NCI-H774 (cell line): ENCODE data around the gene KLHL34.

ENCODE experiments used
- DNase-seq: peaks from one replicate; lab custom pipeline; 2025; lab: John Stamatoyannopoulos, UW

The KLHL34 gene

GRCh38 chrX:21656587-21657317, 1.4 kb downstream of the KLHL34 start:
- no peak for DNase-seq

DNA sequence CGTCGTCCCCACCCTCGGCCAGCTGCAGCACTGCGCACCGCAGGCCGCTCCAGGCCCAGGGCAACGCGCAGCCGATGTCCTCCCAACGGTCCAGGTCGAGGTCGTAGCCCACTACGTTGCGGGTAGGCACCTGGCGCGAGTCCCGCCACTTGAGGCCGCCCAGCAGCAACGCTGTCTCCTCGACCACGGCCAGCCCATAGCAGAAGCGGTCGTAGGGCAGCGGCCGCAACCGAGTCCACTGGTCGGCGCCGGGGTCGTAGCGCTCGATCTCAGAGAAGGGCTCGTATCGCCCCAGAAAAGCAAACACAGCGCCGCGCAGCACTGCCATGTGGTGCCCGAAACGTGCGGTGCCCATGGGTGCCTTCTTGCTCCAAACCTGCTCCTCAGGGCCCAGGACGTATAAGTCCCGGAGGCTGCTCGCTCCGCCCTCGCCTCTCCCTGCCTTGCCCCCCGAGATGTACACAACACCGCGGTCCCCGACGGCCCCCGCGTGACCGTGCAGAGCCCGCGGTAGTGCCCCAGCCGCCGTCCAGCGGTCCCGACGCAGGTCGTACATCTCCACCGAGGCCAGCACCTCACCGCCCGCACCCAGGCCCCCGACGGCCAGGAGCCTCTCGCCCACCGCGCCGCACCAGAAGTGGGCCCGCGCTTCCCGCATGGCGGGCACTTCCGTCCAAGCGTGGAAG, 2.1 kb downstream of the KLHL34 start:
- DNase-seq, result no peak

GRCh38 chrX:21645886-21646285, 12.2 kb downstream of the KLHL34 start:
- no peak for DNase-seq

DNA sequence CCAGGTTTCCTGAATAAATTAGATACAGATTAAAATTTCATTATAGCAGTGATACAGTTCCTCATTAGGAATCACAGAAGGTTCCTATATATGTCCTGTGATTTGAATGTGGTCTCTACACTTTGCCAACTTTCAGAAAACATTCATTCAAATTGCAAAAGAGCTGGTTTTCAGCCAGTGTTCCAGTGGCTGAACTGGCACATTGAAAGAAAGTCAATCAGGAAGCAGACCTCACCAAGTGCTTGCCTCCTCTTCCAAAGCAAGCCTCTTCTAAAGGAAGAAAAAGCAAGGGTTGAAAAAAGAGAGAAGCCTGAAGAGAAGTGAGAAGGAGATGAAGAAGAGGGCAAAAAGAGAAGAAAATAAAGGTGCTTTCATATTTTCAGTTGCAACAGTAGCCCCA, 12.7 kb downstream of the KLHL34 start:
- no peak for DNase-seq

- DNase-seq, result no peak
Observed at GRCh38 chrX:21639775-21640174, 18.4 kb downstream of the KLHL34 start.

DNA sequence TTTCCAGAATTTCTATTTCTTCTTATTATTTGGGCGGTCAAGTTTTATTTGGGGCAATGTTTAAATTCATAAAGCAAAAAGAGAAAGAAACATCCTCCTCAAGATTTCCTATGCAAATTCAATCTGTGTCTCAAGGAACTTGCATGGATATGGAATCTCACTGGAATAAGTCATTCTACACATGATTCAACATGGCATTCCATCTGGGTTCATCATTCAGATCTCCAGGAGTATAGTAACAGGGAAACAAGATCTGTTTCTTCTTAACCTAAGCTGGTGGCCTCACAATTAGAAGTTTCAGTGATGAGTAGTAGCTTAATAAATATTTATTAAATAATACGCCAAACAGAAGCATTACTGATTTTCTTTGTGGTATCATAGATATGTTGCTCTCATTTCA, 19.8 kb downstream of the KLHL34 start:
- no peak for DNase-seq

GRCh38 chrX:21632027-21632426, 26.1 kb downstream of the KLHL34 start:
- DNase-seq, result no peak

- no peak for DNase-seq
Observed at GRCh38 chrX:21623778-21624501, 34.2 kb downstream of the KLHL34 start.

DNA sequence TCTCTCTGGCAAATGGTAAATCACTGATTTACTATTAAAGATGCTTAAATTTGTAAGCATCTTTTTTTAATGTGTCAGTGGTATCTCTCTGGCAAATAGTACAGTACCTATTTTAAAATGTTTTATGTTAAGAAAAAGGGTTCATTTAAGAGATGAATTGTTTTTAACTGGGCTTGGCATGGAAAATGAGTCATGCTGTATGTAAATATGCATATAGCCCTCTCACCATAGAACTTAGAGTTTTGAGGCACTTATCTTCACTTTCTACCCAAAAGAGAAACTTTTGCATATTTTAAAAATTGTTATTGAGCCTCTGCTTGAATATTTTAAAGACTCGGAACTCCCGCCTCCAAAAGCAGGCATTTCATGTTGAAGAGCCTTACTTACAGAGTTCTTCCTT, 37.9 kb downstream of the KLHL34 start:
- no peak for DNase-seq

DNA sequence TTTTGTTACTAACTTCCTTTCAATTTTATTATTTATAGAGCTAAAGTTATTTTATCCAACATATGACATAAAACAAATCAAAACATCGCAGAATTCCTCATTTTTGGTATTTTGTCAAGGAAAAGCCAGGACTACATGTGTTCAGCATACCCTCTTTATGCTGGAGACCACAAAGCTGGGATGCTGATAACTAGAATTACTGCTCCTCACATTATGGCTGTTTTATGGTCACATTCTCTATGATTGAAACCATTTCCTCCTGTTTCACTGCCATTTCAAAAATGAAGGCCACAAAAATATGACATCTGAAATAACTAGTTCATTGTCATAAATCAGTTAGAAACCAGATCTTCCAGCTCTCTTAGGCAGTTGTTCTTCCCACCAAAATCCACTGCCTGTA, 41.7 kb downstream of the KLHL34 start:
- no peak for DNase-seq

- DNase-seq, result no peak
Observed at GRCh38 chrX:21612154-21612553, 46.0 kb downstream of the KLHL34 start.

DNA sequence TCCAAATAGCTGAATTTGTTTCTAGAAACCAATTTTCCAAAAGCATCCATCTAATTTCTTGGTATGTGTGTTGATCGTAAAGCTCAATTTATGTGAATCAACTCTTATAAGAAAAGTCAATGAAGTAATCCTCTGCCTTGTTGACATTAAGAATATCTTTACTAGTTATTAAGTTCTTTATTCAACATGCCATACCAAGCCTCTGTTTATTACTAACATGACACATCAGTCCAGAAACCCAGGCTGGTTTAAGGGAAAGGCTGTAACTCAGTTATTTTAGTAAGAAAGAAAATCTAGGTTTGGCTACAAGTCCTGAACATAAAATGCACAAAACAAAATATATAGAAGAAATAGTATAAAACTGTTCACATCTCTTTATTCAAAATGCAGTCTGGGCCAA, 48.0 kb downstream of the KLHL34 start:
- DNase-seq, result no peak

DNA sequence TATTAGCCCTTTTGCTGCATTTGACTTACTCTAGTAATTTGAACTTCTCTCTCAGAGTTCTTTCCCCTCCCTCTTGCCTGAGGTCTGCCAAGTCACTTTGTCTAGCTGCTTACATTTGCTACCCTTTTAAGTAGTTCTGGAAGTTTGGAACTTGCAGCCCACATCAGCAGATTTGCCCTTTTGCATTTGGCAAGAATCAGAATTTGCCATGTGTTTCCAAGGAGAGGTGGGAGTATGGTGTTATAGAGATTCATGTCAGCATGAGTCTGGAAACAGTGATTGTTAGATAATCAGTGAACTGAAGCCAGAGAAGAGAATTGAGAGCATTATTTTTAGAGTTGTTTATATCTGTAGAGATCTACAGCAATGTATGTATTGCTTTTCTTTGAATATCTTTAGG, 52.1 kb downstream of the KLHL34 start:
- no peak for DNase-seq
